H9 (cell line): ENCODE data around the gene SLC26A6. TPM values are rescaled to one million over a fixed set of nuclear protein-coding genes. Genes with fewer than 3 reads are reported as not detected.
A peak's percentile ranks its signal among the peaks of the same experiment; 100 is the strongest.

Experiments
- DNase-seq: peaks from one replicate; pipeline ENCODE4 v3.0.0-alpha.2; 2017
- H2AFZ ChIP-seq: one replicate; pipeline ENCODE4 v1.6.1; 2013; ENCODE audit warnings: mild to moderate bottlenecking, low read length, control low read depth, moderate library complexity
- H2AK5ac ChIP-seq: 2 replicates; pipeline ENCODE4 v1.6.1; 2013; ENCODE audit warnings: low read length, control low read depth, mixed read lengths; ENCODE audit not compliant: insufficient read length
- H2BK120ac ChIP-seq: one replicate; pipeline ENCODE4 v1.6.1; 2013; ENCODE audit warnings: low read depth, mild to moderate bottlenecking, low read length, control low read depth, inconsistent platforms; ENCODE audit not compliant: poor library complexity, severe bottlenecking
- H2BK12ac ChIP-seq: 2 replicates; pipeline ENCODE4 v1.6.1; 2013; ENCODE audit warnings: low read length, control low read depth, mixed read lengths, low read depth; ENCODE audit not compliant: insufficient read length
- H2BK15ac ChIP-seq: 2 replicates; pipeline ENCODE4 v1.6.1; 2013; ENCODE audit warnings: low read depth, low read length, control low read depth
- H2BK20ac ChIP-seq: one replicate; pipeline ENCODE4 v1.6.1; 2013; ENCODE audit warnings: low read depth, mild to moderate bottlenecking, low read length, control low read depth, inconsistent platforms; ENCODE audit not compliant: poor library complexity, severe bottlenecking
- H2BK5ac ChIP-seq: 2 replicates; pipeline ENCODE4 v1.6.1; 2013; ENCODE audit warnings: low read length, control low read depth, mixed read lengths; ENCODE audit not compliant: insufficient read length
- H3K14ac ChIP-seq: 2 replicates; pipeline ENCODE4 v1.6.1; 2013; ENCODE audit warnings: low read length, control low read depth; ENCODE audit not compliant: insufficient read depth
- H3K18ac ChIP-seq: 2 replicates; pipeline ENCODE4 v1.6.1; 2013; ENCODE audit warnings: low read depth, mild to moderate bottlenecking, mixed read lengths, low read length, control low read depth; ENCODE audit not compliant: insufficient read length
- H3K23ac ChIP-seq: 2 replicates; pipeline ENCODE4 v1.6.1; 2013; ENCODE audit warnings: low read length, control low read depth, mixed read lengths, low read depth; ENCODE audit not compliant: insufficient read length
- H3K23me2 ChIP-seq: 2 replicates; pipeline ENCODE4 v1.6.1; 2013; ENCODE audit warnings: low read depth, mild to moderate bottlenecking, mixed read lengths, low read length, control low read depth; ENCODE audit not compliant: insufficient read length, poor library complexity, severe bottlenecking
- H3K27ac ChIP-seq: 2 replicates; pipeline ENCODE4 v1.5.1; 2013; ENCODE audit warnings: low read length, control low read depth, mixed read lengths, low read depth; ENCODE audit not compliant: insufficient read length
- H3K27me3 ChIP-seq: 2 replicates; pipeline ENCODE4 v1.6.1; 2013; ENCODE audit warnings: low read length, control low read depth, inconsistent platforms; ENCODE audit not compliant: insufficient read depth
- H3K4ac ChIP-seq: 2 replicates; pipeline ENCODE4 v1.6.1; 2013; ENCODE audit warnings: low read depth, mild to moderate bottlenecking, control low read depth, inconsistent platforms, low read length, moderate library complexity
- H3K4me1 ChIP-seq: 2 replicates; pipeline ENCODE4 v1.6.1; 2013; ENCODE audit warnings: low read length, control low read depth, inconsistent platforms; ENCODE audit not compliant: insufficient read depth
- H3K4me2 ChIP-seq: 2 replicates; pipeline ENCODE4 v1.6.1; 2013; ENCODE audit warnings: low read length, control low read depth, mixed read lengths; ENCODE audit not compliant: insufficient read length, insufficient read depth
- H3K56ac ChIP-seq: 2 replicates; pipeline ENCODE4 v1.6.1; 2013; ENCODE audit warnings: low read depth, mild to moderate bottlenecking, mixed read lengths, low read length, control low read depth; ENCODE audit not compliant: insufficient read length
- H3K79me1 ChIP-seq: 2 replicates; pipeline ENCODE4 v1.6.1; 2013; ENCODE audit warnings: low read depth, mild to moderate bottlenecking, moderate library complexity, low read length, control low read depth, inconsistent platforms; ENCODE audit not compliant: insufficient read depth, poor library complexity, severe bottlenecking
- H3K79me2 ChIP-seq: 2 replicates; pipeline ENCODE4 v1.6.1; 2013; ENCODE audit warnings: low read length, control low read depth, inconsistent platforms; ENCODE audit not compliant: insufficient read depth
- H3K9ac ChIP-seq: 2 replicates; pipeline ENCODE4 v1.6.1; 2013; ENCODE audit warnings: low read length, control low read depth, mixed read lengths; ENCODE audit not compliant: insufficient read length; ENCODE audit errors: extremely low read depth
- H3K9me3 ChIP-seq: one replicate; pipeline ENCODE4 v1.6.1; 2013; ENCODE audit warnings: low read depth, low read length, inconsistent platforms; ENCODE audit not compliant: control insufficient read depth
- H3T11ph ChIP-seq: one replicate; pipeline ENCODE4 v1.6.1; 2013; ENCODE audit warnings: mild to moderate bottlenecking, low read length, control low read depth, inconsistent platforms
- H4K20me1 ChIP-seq: one replicate; pipeline ENCODE4 v1.6.1; 2013; ENCODE audit not compliant: control insufficient read depth, insufficient read length, insufficient read depth
- H4K5ac ChIP-seq: 2 replicates; pipeline ENCODE4 v1.6.1; 2013; ENCODE audit warnings: low read depth, mild to moderate bottlenecking, mixed read lengths, low read length, control low read depth; ENCODE audit not compliant: insufficient read length
- H4K8ac ChIP-seq: replicated peaks from 2 replicates; pipeline ENCODE4 v1.6.1; 2013; ENCODE audit warnings: low read length, control low read depth, mixed read lengths, low read depth; ENCODE audit not compliant: insufficient read length
- H4K91ac ChIP-seq: 2 replicates; pipeline ENCODE4 v1.6.1; 2013; ENCODE audit warnings: low read depth, mild to moderate bottlenecking, moderate library complexity, mixed read lengths, low read length, control low read depth; ENCODE audit not compliant: insufficient read length
- H3K27ac Mint-ChIP-seq, 3 experiments: 2 replicates in 2 of 3; 3 replicates in 1 of 3; pipeline ENCODE4 v1.8.0; 2020 to 2021; ENCODE audit warnings: mixed read lengths in 3 of 3, mild to moderate bottlenecking in 1 of 3, moderate library complexity in 1 of 3
- H3K27me3 Mint-ChIP-seq: 2 replicates; pipeline ENCODE4 v1.8.0; 2021; ENCODE audit warnings: low read depth, mild to moderate bottlenecking, moderate library complexity, mixed read lengths
- H3K36me3 Mint-ChIP-seq, 3 experiments: 2 replicates in 2 of 3; 3 replicates in 1 of 3; pipeline ENCODE4 v1.8.0; 2020 to 2021; ENCODE audit warnings: low read depth in 3 of 3, mixed read lengths in 3 of 3; ENCODE audit not compliant: insufficient read depth in 1 of 3
- H3K4me1 Mint-ChIP-seq, 2 experiments: 2 replicates each; pipeline ENCODE4 v1.8.0; 2020; ENCODE audit warnings: mixed read lengths in 2 of 2
- H3K4me3 Mint-ChIP-seq, 2 experiments: 2 replicates in 1 of 2; 3 replicates in 1 of 2; pipeline ENCODE4 v1.8.0; 2020 to 2021; ENCODE audit warnings: mild to moderate bottlenecking in 2 of 2, mixed read lengths in 2 of 2, moderate library complexity in 1 of 2
- H3K9me3 Mint-ChIP-seq, 2 experiments: 2 replicates in 1 of 2; 3 replicates in 1 of 2; pipeline ENCODE4 v1.8.0; 2020; ENCODE audit warnings: mild to moderate bottlenecking in 2 of 2, mixed read lengths in 2 of 2, moderate library complexity in 1 of 2
- WGBS: extraction: QIAGEN DNeasy Blood & Tissue Kit; methylation state at CpG from one replicate; pipeline ENCODE4 v1.1.7; 2013; ENCODE audit warnings: missing lambda C conversion rate, low lambda C conversion rate, mixed read lengths; ENCODE audit not compliant: insufficient read length; ENCODE audit errors: extremely low coverage; 5-methylcytosine and 5-hydroxymethylcytosine counted together
- total RNA-seq: library from RNA; stranded (reverse); gene quantifications from 2 replicates; pipeline ENCODE4 v1.2.1, GENCODE V29; 2021
- TF ChIP-seq, protein P1 (sequence below): fragments of 200-600 bp; sonication (generic); conservative IDR thresholded peaks from 3 replicates; pipeline ENCODE4 v1.8.0; 2021; ENCODE audit warnings: antibody characterized with exemption, mild to moderate bottlenecking

SLC26A6 gene
- total RNA-seq, 1 experiment from 2014 or later: 61.3 TPM

DNA sequence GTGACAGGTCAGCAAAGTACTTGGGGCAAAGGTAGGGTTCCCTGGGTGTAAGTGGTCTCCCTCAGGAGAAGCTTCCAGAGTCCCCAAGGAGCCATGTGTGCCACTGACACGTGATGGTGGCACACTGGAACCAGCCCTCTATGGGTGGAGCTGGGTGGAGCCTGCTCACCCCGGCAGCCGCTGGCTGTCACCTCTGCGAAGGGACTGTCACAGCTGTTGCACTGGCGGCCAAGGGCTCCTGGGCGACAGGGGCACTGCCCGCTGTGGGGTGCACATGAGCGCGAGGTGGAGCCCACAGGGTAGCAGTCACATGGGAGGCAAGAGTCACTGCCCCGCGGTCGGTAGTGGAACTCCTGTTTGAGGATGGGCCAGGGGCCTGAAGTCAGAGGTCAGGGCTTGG lies 15.5 kb upstream of the SLC26A6 start:
- H3K27ac Mint-ChIP-seq: peak overlapping the region in 1 of 3 experiments; percentile 33; a peak in 3 of 7 replicates
- no peak overlapping the region for H2AK5ac ChIP-seq
- no CpG with 5 or more reads among the region's 12 CpGs for WGBS

More for the DNA sequence above, 15.5 kb upstream of the SLC26A6 start:
- Mint-ChIP-seq H3K36me3 (peaks cover 31 to 54% (median 54%) of the 10 kb centered on the region in 3 experiments), H3K27me3 (peaks cover 2% of the 10 kb centered on the region; the same call in 1 of the 2 replicates), H3K4me3 (no peak overlapping the region), H3K9me3 (no peaks in the 10 kb centered on the region), H3K4me1 (peaks cover 4 to 5% of the 10 kb centered on the region in 2 experiments)
- Histone ChIP-seq H3K23me2 (peaks cover 3% of the 10 kb centered on the region), H3K79me1 (no peaks in the 10 kb centered on the region), H3T11ph (no peak overlapping the region), H4K8ac (no peak overlapping the region), H3K4me1 (no peaks in the 10 kb centered on the region; the same call in 1 of the 2 replicates), H2BK5ac (no peak overlapping the region), H3K56ac (no peak overlapping the region), H3K9ac (no peak overlapping the region), H3K4me2 (no peak overlapping the region), H3K27me3 (no peaks in the 10 kb centered on the region), H2AFZ (no peak overlapping the region), H3K14ac (no peak overlapping the region), H4K20me1 (peaks cover 3% of the 10 kb centered on the region), H2BK120ac (no peak overlapping the region), H4K5ac (no peak overlapping the region), H3K9me3 (no peaks in the 10 kb centered on the region), H2BK15ac (no peak overlapping the region), H2BK20ac (no peak overlapping the region), H3K4ac (no peak overlapping the region), H3K27ac (no peak overlapping the region), H3K18ac (no peak overlapping the region), H3K79me2 (no peaks in the 10 kb centered on the region), H4K91ac (no peak overlapping the region), H3K23ac (no peak overlapping the region), H2BK12ac (no peak overlapping the region)
- TF ChIP-seq, protein P1, sequence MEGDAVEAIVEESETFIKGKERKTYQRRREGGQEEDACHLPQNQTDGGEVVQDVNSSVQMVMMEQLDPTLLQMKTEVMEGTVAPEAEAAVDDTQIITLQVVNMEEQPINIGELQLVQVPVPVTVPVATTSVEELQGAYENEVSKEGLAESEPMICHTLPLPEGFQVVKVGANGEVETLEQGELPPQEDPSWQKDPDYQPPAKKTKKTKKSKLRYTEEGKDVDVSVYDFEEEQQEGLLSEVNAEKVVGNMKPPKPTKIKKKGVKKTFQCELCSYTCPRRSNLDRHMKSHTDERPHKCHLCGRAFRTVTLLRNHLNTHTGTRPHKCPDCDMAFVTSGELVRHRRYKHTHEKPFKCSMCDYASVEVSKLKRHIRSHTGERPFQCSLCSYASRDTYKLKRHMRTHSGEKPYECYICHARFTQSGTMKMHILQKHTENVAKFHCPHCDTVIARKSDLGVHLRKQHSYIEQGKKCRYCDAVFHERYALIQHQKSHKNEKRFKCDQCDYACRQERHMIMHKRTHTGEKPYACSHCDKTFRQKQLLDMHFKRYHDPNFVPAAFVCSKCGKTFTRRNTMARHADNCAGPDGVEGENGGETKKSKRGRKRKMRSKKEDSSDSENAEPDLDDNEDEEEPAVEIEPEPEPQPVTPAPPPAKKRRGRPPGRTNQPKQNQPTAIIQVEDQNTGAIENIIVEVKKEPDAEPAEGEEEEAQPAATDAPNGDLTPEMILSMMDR: no peak
- DNase-seq: no peak
